Lower leg skin (tissue), 4 donors: ENCODE results near the gene STEAP3. TPM values are rescaled to one million over a fixed set of nuclear protein-coding genes. Genes with fewer than 3 reads are reported as not detected.

ENCODE experiments used
- DNase-seq, 2 donors: peaks; one replicate each; pipeline ENCODE4 v3.0.0-alpha.2; 2019; ENCODE audit warnings: low spot score in 2 of 2
- H3K4me3 ChIP-seq: fragments of 200-600 bp; sonication (generic); 2 replicates; pipeline ENCODE4 v1.5.1; 2017; ENCODE audit warnings: mild to moderate bottlenecking, low read depth; ENCODE audit not compliant: poor library complexity, severe bottlenecking
- CTCF ChIP-seq, 3 donors: fragments of 450-650 bp; IDR thresholded peaks; one replicate each; pipeline ENCODE4 v1.5.1; 2016; ENCODE audit warnings: antibody characterized with exemption in 3 of 3, mild to moderate bottlenecking in 3 of 3, moderate library complexity in 2 of 3
- POLR2A ChIP-seq, 2 donors: fragments of 450-650 bp; IDR thresholded peaks; one replicate each; pipeline ENCODE4 v1.6.1; 2016 to 2017; ENCODE audit warnings: antibody characterized with exemption in 2 of 2, mild to moderate bottlenecking in 1 of 2, moderate library complexity in 1 of 2
- WGBS, 2 donors: methylation state at CpG; one replicate each; pipeline ENCODE4 v1.1.5; 2018; 5-methylcytosine and 5-hydroxymethylcytosine counted together
- intact Hi-C: fragments of 100-400 bp; cut with DNase I; formaldehyde crosslinking; loops from one replicate; pipeline ENCODE4 v1.15.0; 2023; ENCODE audit warnings: low total_unique reads
- total RNA-seq, 4 donors: library from RNA; depleted of rRNA; stranded (reverse); fragments of >200 nt; gene quantifications; one replicate each; pipeline ENCODE4 v1.1.0, GENCODE V29; 2016

The STEAP3 gene
- total RNA-seq, 4 donors from 2014 or later, result 16.7 to 25.1 (median 22.0) TPM

- H3K4me3 ChIP-seq, result no peak overlapping the region
- no peak for DNase-seq
- WGBS, 2 donors, result 67 to 73% methylated on average over 5 of the region's 5 CpGs
- TF ChIP-seq POLR2A (IDR thresholded peaks at IDR 0.05) (no peak), CTCF (IDR thresholded peaks at IDR 0.05) (no peak)
- intact Hi-C loops, result no loop called here
Measured at GRCh38 chr2:119241205-119241532, 17.5 kb downstream of the STEAP3 start.

- intact Hi-C loops, result no loop called here
- no peak overlapping the region for H3K4me3 ChIP-seq
- 78 to 84% methylated on average over 16 to 17 of the region's 17 CpGs for WGBS, 2 donors
- TF ChIP-seq POLR2A (IDR thresholded peaks at IDR 0.05) (no peak), CTCF (IDR thresholded peaks at IDR 0.05) (no peak)
- DNase-seq, result no peak
Measured at GRCh38 chr2:119242276-119243119, 18.9 kb downstream of the STEAP3 start.

GRCh38 chr2:119243621-119244020, 20.0 kb downstream of the STEAP3 start:
- TF ChIP-seq POLR2A (IDR thresholded peaks at IDR 0.05) (no peak), CTCF (IDR thresholded peaks at IDR 0.05) (no peak)
- intact Hi-C loops, result no loop called here
- 79 to 82% methylated on average over 2 of the region's 2 CpGs for WGBS, 2 donors
- H3K4me3 ChIP-seq, result no peak overlapping the region
- DNase-seq, result no peak

DNA sequence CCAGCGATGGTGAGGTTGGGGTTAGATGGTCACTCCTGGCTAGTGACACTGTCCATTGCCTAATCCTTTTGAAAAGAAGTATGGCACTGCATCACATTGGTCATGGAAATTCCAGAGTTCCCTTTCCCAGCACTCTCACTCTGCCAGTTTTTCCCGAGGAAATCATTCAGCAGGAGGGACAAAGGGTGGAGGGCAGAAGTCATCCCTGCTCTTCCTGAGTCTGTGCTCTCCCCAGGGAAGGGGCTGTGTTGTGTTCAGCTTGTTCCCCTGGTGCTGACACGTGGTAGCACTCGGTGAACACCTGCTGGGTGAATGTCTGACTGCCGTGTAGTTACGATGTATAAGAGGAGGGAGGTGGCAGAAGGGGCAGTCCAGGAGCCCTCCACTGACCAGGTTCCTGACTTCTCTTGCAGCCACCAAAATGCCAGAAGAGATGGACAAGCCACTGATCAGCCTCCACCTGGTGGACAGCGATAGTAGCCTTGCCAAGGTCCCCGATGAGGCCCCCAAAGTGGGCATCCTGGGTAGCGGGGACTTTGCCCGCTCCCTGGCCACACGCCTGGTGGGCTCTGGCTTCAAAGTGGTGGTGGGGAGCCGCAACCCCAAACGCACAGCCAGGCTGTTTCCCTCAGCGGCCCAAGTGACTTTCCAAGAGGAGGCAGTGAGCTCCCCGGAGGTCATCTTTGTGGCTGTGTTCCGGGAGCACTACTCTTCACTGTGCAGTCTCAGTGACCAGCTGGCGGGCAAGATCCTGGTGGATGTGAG, 21.6 kb downstream of the STEAP3 start:
- intact Hi-C loops, result no loop called here
- no peak for DNase-seq
- TF ChIP-seq POLR2A (IDR thresholded peaks at IDR 0.05), result no peak
- no peak for TF ChIP-seq CTCF (IDR thresholded peaks at IDR 0.05)
- 93% methylated on average over 17 of the region's 17 CpGs for WGBS, 2 donors
- H3K4me3 ChIP-seq, result no peak overlapping the region

DNA sequence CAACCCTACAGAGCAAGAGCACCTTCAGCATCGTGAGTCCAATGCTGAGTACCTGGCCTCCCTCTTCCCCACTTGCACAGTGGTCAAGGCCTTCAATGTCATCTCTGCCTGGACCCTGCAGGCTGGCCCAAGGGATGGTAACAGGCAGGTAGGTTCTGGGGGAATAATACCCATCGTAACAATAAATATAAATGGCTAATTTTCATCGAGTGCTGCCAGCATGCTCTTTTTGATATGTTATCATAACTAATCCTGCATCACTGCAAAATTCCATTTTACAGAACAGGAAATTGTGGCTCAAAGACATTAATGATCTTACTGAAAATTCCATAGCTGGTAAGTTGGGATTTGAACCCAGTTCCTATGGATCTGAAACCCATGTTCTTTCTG, 22.2 kb downstream of the STEAP3 start:
- DNase-seq, result no peak
- WGBS, 2 donors, result 90 to 96% methylated on average over 3 of the region's 3 CpGs
- no peak overlapping the region for H3K4me3 ChIP-seq
- intact Hi-C loops, result no loop called here
- no peak for TF ChIP-seq POLR2A (IDR thresholded peaks at IDR 0.05)
- TF ChIP-seq CTCF (IDR thresholded peaks at IDR 0.05), result no peak
